GM23338 (cell line): ENCODE data around the gene ANO1.

Experiments
- CREB1 ChIP-seq: fragments of 250-450 bp; sonication (Bioruptor Pico); IDR thresholded peaks from 2 replicates; pipeline ENCODE4 v1.5.0; 2020; ENCODE audit warnings: low read depth, mild to moderate bottlenecking, moderate library complexity
- EZH2 ChIP-seq: fragments of 200-600 bp; sonication (generic); IDR thresholded peaks from one replicate; pipeline ENCODE4 v1.8.0; 2017; ENCODE audit warnings: antibody characterized with exemption, mild to moderate bottlenecking, low read depth; ENCODE audit not compliant: unreplicated experiment
- EZH2phosphoT487 ChIP-seq: fragments of 200-600 bp; sonication (generic); IDR thresholded peaks from one replicate; pipeline ENCODE4 v1.8.1; 2018; ENCODE audit warnings: antibody characterized with exemption; ENCODE audit not compliant: unreplicated experiment
- POLR2AphosphoS5 ChIP-seq: IDR thresholded peaks from 2 replicates; pipeline ENCODE4 v1.6.1; 2016; ENCODE audit warnings: antibody characterized with exemption, low read depth
- TF ChIP-seq, protein P1 (sequence below), 2 experiments: fragments of 200-600 bp in 1 of 2; sonication (generic) in 1 of 2; conservative IDR thresholded peaks; 2 replicates each; pipeline versions ENCODE4 v1.5.1 to v1.6.1; 2016 to 2017; ENCODE audit warnings: antibody characterized with exemption in 2 of 2, low read depth in 2 of 2, mild to moderate bottlenecking in 2 of 2, moderate library complexity in 1 of 2
- TF ChIP-seq, protein P2 (sequence below): IDR thresholded peaks from one replicate; pipeline ENCODE4 v1.6.1; 2018; ENCODE audit warnings: antibody characterized with exemption; ENCODE audit not compliant: unreplicated experiment

DNA sequence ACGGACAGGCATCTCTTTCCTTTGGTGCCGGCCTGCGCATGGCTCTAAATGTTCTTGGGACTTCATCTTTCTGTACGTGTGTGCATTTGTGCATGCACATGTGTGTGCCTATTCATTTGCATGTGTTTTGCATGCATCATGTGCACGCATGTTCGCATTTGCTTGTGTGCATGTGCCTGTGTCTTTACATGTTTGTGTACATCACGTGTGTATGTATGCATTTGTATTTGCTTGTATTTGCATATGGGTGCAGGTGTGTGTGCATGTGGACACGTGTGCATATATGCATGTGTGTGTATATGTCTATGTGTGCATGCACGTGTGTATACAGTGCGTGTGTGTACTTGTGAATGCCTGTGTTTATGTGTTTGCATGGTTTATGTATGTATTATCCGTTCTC lies 111.5 kb downstream of the ANO1 start:
- no peak for TF ChIP-seq EZH2phosphoT487
- TF ChIP-seq, protein P1, sequence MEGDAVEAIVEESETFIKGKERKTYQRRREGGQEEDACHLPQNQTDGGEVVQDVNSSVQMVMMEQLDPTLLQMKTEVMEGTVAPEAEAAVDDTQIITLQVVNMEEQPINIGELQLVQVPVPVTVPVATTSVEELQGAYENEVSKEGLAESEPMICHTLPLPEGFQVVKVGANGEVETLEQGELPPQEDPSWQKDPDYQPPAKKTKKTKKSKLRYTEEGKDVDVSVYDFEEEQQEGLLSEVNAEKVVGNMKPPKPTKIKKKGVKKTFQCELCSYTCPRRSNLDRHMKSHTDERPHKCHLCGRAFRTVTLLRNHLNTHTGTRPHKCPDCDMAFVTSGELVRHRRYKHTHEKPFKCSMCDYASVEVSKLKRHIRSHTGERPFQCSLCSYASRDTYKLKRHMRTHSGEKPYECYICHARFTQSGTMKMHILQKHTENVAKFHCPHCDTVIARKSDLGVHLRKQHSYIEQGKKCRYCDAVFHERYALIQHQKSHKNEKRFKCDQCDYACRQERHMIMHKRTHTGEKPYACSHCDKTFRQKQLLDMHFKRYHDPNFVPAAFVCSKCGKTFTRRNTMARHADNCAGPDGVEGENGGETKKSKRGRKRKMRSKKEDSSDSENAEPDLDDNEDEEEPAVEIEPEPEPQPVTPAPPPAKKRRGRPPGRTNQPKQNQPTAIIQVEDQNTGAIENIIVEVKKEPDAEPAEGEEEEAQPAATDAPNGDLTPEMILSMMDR (conservative IDR thresholded peaks at IDR 0.05; ENCODE audit: low read depth in 2 of 2), result no peak
- TF ChIP-seq EZH2, result no peak
- TF ChIP-seq, protein P2, sequence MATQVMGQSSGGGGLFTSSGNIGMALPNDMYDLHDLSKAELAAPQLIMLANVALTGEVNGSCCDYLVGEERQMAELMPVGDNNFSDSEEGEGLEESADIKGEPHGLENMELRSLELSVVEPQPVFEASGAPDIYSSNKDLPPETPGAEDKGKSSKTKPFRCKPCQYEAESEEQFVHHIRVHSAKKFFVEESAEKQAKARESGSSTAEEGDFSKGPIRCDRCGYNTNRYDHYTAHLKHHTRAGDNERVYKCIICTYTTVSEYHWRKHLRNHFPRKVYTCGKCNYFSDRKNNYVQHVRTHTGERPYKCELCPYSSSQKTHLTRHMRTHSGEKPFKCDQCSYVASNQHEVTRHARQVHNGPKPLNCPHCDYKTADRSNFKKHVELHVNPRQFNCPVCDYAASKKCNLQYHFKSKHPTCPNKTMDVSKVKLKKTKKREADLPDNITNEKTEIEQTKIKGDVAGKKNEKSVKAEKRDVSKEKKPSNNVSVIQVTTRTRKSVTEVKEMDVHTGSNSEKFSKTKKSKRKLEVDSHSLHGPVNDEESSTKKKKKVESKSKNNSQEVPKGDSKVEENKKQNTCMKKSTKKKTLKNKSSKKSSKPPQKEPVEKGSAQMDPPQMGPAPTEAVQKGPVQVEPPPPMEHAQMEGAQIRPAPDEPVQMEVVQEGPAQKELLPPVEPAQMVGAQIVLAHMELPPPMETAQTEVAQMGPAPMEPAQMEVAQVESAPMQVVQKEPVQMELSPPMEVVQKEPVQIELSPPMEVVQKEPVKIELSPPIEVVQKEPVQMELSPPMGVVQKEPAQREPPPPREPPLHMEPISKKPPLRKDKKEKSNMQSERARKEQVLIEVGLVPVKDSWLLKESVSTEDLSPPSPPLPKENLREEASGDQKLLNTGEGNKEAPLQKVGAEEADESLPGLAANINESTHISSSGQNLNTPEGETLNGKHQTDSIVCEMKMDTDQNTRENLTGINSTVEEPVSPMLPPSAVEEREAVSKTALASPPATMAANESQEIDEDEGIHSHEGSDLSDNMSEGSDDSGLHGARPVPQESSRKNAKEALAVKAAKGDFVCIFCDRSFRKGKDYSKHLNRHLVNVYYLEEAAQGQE, result no peak
- no peak for TF ChIP-seq POLR2AphosphoS5
- no peak for TF ChIP-seq CREB1 (CRISPR knock-in tag)
